ENCODE results near the gene CHI3L1.

CHI3L1 gene

GRCh38 chr1:203149188-203149840, 37.2 kb downstream of the CHI3L1 start:
- DNase-seq, result no peak

DNA sequence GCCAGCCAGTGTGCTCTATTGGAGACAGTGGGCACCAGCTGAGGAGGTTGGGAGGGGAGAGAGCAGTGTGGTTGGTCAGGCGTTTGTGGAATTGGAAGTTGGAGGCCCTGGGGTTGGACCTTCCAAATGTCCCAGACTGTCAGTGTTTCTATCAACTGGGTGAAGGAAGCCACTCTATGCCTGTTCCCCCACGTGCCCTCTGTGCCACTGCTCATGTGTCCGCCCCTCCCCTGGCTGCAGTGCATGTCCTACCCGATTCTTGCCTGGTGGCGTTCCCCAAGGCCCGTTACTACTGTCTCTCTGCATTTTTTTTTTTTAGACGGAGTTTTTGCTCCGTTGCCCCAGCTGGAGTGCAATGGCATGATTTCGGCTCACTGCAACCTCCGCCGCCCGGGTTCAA, 37.9 kb downstream of the CHI3L1 start:
- no peak for DNase-seq

GRCh38 chr1:203148127-203148526, 38.4 kb downstream of the CHI3L1 start:
- DNase-seq, result no peak

DNA sequence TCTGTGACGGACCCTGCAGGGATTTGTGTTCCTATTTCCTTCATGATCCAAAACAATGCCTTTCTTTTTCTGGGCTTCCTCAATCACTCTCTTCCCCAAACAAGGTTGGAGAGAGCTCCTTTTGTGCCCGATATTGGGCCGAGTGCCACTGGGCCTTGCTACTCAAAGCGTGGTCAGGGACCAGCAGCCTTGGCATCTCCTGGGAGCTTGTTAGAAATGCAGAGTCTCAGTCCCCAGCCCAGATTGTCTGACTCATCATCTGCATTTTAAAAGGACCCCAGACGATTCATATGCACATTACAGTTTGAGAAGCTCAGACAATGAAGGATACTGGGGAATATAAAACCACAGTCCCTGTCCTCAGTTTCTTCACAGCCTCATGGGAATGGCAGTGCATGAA, 39.1 kb downstream of the CHI3L1 start:
- no peak for DNase-seq

- DNase-seq, result no peak
These were observed 40.0 kb downstream of the CHI3L1 start for GRCh38 chr1:203146537-203146936.

DNA sequence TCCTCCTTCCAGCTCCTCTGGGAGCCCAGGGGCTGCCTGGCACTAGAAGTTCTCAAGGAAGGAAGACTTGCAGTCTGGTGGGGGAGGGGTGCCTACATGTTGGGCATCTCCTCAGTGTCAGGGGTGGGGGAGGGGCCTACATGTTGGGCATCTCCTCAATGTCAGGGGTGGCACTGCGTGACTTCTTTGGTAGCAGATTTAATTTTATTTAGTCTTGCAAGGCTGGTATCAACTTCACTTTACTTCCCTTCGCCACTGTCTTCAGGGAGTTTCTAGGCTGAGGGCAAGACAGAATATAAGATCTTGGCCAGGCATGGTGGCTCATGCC, 40.5 kb downstream of the CHI3L1 start:
- no peak for DNase-seq

DNA sequence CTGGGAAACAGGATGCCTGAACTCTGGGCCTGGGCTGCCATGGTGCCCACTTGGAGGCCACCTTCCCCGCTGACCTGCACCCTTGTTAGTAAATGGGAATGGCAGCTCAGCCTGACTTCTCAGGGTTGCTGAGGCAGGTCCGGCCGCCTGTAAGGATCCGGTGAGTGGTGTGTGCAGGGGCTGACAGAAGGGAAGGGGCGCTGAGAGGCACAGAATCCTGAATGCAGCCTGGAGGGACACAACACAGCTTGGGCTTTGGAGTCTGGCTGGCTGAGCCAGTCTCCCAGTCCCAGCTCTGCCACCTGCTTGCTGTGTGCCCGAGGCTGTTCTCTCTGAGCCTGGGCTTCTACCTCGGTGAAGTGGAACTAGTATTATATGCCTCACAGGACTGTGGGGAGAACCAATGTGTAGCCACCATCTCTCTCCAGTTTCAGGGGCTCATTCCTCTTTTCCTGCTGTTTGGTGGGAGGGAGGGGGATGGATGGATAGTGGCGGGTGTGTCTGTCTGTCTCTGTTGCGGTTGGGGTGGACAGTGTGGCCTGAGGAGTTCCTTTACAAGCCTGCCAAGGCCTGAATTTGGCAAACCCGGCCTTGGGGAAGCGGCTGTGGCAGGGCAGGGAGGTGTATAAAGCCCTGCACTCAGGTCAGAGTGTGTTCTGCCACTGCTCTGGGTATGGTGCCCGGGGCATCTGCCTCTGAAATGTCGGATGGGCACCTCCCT, 41.0 kb downstream of the CHI3L1 start:
- no peak for DNase-seq

- no peak for DNase-seq
These were observed 41.8 kb downstream of the CHI3L1 start for GRCh38 chr1:203144661-203145060.

- no peak for DNase-seq
These were observed 42.9 kb downstream of the CHI3L1 start for GRCh38 chr1:203143641-203144040.

GRCh38 chr1:203142684-203143408, 43.7 kb downstream of the CHI3L1 start:
- DNase-seq, result no peak

GRCh38 chr1:203142124-203142523, 44.4 kb downstream of the CHI3L1 start:
- DNase-seq, result no peak

- no peak for DNase-seq
These were observed 45.6 kb downstream of the CHI3L1 start for GRCh38 chr1:203140743-203141520.

GRCh38 chr1:203139976-203140475, 46.5 kb downstream of the CHI3L1 start:
- DNase-seq, result no peak

GRCh38 chr1:203138066-203138465, 48.4 kb downstream of the CHI3L1 start:
- no peak for DNase-seq

DNA sequence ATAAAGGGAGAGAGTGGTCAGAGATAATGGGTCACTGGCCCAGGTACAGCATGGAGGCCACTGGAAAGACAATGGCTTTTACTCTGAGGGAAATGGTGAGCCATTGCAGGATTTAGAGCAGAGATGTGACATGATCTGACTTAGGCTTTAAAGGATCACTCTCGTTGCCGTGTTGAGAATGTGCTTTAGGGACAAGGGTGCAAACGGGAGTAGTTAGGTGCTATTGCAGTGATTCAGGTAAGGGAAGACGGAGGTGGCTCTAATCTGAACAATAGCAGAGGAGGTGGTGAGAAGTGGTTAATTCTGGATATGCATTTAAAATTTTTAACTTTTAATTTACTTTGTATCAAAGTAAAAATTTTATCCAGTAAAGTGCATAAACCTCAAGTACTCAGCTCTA, 49.2 kb downstream of the CHI3L1 start:
- no peak for DNase-seq

DNA sequence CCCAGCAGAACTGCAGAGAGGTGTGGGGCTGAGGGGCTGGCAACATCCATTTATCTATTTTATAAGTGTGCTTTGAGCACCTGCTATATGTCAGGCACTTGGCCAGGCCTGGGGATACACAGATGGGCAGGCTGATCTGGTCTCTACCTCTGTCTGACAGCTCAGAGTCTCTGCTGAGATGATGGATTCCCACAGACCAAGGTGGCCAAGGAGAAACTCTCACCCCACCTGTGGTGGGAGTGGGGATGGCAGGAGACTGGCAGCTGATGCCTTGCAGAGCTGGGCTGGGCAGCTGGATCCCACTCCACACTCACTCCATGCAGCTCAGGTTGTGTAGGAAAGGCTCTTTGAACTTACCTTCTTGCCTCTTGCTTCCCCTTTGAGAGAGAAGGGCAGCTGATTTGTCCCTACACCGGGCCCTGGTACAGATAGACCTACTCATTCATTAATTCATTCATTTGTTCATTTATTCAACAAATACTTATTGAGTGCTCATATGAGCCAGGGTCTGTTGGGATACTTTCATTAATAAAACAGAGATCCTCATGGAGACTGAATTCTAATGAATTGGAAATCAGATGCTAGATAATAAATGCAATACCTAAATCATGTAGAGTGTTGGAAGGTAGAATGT, 50.0 kb downstream of the CHI3L1 start:
- no peak for DNase-seq

DNA sequence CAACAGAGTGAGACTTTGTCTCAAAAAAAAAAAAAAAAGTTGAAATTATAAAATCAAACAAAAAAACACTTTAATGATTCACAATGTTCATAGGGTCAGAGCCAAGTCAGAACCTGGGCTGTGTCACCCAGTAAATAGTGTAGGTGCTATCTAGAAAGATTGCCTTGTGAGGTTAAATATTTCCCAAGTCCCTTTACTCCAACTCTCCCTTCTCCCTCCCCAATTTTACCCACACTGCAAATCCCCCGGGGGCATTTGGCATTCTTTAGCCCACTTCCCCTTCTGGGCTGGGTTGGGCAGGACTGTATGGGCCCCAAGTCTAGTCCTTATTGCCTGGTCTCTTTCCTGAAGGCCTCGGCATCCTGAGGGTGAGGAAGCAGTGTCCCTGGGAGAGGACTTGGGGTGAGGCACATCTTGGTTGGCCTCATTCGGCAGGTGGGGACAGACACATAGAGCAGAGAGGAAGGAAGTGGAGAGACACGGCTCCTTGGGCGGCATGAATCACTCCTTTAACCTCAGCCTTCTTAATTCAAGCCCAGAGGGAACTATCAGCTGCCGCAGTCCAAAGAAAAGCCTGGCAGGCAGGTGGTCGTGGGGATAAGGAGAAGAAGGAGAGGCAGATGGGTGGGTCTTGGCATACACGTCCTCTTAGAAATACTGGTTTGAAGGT, 50.7 kb downstream of the CHI3L1 start:
- peak; percentile 27 for DNase-seq

DNA sequence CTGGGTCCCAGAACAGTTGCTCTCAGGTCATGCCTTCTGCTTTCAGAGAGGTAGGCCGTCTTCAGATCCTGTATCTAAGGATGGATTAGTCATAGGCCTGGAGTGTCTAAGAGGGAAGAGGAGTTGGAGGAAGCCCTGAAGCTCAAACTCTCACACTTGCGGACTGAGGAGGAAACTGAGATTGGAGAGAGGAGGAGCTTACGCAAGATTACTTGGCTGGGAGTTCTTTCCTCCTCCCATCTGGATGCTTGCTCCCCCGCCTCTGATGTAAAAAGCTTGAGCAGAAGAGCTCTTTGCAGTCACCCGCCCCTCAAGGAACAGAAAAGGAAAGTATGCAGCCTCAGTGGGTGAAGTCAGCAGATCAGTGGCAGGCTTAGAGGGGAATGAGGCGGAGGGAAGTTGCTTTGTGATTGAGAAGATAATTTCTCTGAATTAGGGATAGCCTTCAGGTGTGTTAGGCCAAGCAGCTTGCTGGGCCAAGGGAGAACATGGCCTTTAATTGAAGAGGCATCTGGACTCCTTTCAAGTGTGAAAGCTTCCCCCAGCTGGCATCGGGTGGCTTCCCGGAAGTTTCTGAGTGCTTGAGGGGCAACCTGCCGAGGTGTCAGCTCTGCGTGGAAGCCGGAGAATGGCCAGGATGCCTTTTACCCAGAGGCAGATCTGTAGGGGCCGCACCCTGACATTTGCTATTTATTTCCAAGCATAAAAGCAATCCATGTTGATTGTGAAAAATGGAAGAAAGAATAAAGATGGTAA, 52.4 kb downstream of the CHI3L1 start:
- no peak for DNase-seq

DNA sequence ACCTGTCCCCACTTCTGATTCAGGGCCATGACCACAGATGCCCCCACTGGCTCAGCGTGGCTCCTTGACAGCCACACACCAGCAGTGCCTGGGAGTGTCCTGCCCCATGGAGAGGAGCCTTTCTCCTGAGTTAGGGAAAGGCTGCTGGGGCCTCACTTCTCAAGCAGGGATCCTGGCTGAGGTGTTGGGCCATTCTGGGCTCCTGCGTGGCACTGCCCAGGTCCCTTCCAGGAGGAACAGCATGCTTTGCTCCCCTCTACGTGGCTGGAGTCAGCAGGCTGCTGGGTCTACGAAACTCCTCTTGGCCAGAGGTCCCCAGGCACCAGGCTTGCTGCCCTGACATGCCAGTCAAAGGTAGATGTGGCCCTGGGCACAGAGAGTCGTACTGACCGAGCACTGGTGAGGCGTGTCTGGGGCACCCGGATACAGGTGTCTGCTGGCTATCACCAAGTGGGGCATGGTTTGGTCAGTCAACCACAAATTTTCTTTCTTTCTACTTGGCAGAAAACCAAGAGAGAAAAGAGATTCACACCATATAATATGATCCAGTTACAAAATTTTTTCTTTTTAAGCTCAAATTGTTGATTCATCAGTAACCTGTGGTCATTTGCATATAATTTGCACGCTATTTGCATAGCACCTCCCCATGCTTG, 54.8 kb downstream of the CHI3L1 start:
- no peak for DNase-seq

DNA sequence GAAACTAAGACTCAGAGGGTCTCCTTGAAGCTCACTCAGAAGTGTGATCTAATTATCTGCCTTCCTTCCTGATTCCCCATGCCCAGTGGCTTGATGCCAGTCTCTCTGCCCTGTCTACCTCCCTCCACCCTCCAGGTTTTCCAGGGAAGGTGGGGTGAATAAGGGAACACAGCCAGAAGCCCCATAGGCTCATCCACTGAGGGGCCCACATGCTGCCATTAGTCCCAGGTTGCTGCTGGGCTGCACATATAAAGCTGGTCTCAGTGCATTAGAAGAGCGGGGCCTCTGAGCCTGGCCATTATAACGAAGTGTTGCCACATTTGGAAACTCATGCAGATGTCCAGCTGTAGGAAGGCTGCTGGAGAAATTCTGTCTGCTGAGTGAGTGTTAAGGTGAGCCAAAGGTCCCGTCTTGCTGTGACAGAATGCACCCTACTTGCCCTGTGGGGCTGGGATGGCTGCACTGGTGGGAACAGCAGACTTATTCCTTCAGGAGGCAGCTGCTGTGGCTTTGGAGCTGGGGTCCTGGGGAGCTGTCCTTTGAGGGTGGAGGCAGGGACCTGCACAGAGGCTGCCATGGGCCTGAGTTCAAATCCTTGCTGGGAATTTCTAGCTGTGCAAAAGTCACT, 56.0 kb downstream of the CHI3L1 start:
- DNase-seq, result no peak
